GM23248 (cell line): ENCODE measurements around the gene CPNE2. TPM values are rescaled to one million over a fixed set of nuclear protein-coding genes. Genes with fewer than 3 reads are reported as not detected.

Experiments
- DNase-seq: peaks from one replicate; pipeline ENCODE4 v3.0.0-alpha.2; 2015
- H2AFZ ChIP-seq: fragments of 200-600 bp; sonication (generic); 2 replicates; pipeline ENCODE4 v1.6.1; 2016; ENCODE audit warnings: antibody characterized with exemption
- H3F3A ChIP-seq: fragments of 200-600 bp; sonication (generic); 2 replicates; pipeline ENCODE4 v1.6.1; 2016; ENCODE audit warnings: mild to moderate bottlenecking, antibody characterized with exemption, mixed run types; ENCODE audit not compliant: insufficient read depth
- H3K27ac ChIP-seq: fragments of 200-600 bp; sonication (generic); 2 replicates; pipeline ENCODE4 v1.5.1; 2016; ENCODE audit warnings: mild to moderate bottlenecking
- H3K27me3 ChIP-seq: fragments of 200-600 bp; sonication (generic); replicated peaks from 2 replicates; pipeline ENCODE4 v1.6.1; 2016; ENCODE audit warnings: mild to moderate bottlenecking; ENCODE audit not compliant: insufficient read depth
- H3K36me3 ChIP-seq: fragments of 200-600 bp; sonication (generic); 2 replicates; pipeline ENCODE4 v1.6.1; 2016; ENCODE audit warnings: low read depth, mild to moderate bottlenecking
- H3K4me1 ChIP-seq: fragments of 200-600 bp; sonication (generic); 2 replicates; pipeline ENCODE4 v1.6.1; 2016; ENCODE audit warnings: mild to moderate bottlenecking; ENCODE audit not compliant: insufficient read depth
- H3K4me2 ChIP-seq: fragments of 200-600 bp; sonication (generic); one replicate; pipeline ENCODE4 v1.6.1; 2016; ENCODE audit warnings: mild to moderate bottlenecking; ENCODE audit not compliant: unreplicated experiment
- H3K4me3 ChIP-seq: fragments of 200-600 bp; sonication (generic); 2 replicates; pipeline ENCODE4 v1.5.1; 2016; ENCODE audit warnings: mild to moderate bottlenecking
- H3K79me2 ChIP-seq: fragments of 200-600 bp; sonication (generic); 2 replicates; pipeline ENCODE4 v1.6.1; 2016; ENCODE audit warnings: mild to moderate bottlenecking; ENCODE audit not compliant: insufficient read depth
- H3K9ac ChIP-seq: fragments of 200-600 bp; sonication (generic); 2 replicates; pipeline ENCODE4 v1.6.1; 2016; ENCODE audit warnings: mild to moderate bottlenecking
- H3K9me2 ChIP-seq: fragments of 200-600 bp; sonication (generic); 2 replicates; pipeline ENCODE4 v1.6.1; 2016; ENCODE audit warnings: mixed run types, mild to moderate bottlenecking, moderate library complexity; ENCODE audit not compliant: insufficient read depth
- H3K9me3 ChIP-seq: fragments of 200-600 bp; sonication (generic); one replicate; pipeline ENCODE4 v1.6.1; 2017; ENCODE audit warnings: low read depth
- H4K20me1 ChIP-seq: fragments of 200-600 bp; sonication (generic); 2 replicates; pipeline ENCODE4 v1.6.0; 2016; ENCODE audit not compliant: insufficient read depth
- EZH2 ChIP-seq: fragments of 200-600 bp; sonication (generic); IDR thresholded peaks from 2 replicates; pipeline ENCODE4 v1.6.1; 2018; ENCODE audit warnings: antibody characterized with exemption, mild to moderate bottlenecking; ENCODE audit not compliant: insufficient read depth, poor library complexity, severe bottlenecking
- EZH2phosphoT487 ChIP-seq: fragments of 200-600 bp; sonication (generic); IDR thresholded peaks from 2 replicates; pipeline ENCODE4 v1.6.1; 2018; ENCODE audit warnings: antibody characterized with exemption, moderate library complexity, mild to moderate bottlenecking, low read depth; ENCODE audit not compliant: insufficient read depth
- WGBS, 2 experiments: methylation state at CpG; one replicate each; pipeline ENCODE4 v1.1.6; 2015 to 2017; ENCODE audit warnings: low lambda C conversion rate in 2 of 2, low coverage in 1 of 2; ENCODE audit errors: missing lambda C conversion rate in 2 of 2; 5-methylcytosine and 5-hydroxymethylcytosine counted together
- in situ Hi-C: fragments of 300-500 bp; cut with MboI; formaldehyde crosslinking; loops from 2 replicates; pipeline ENCODE4 v1.15.0; 2020
- polyA plus RNA-seq: library from polyadenylated mRNA; unstranded; fragments of >200 nt; fragmentation: Nextera tagmentation; extraction: Ambion mirVana; gene quantifications from 2 replicates; pipeline ENCODE4 v1.2.1, GENCODE V29; 2016
- total RNA-seq: library from RNA; depleted of rRNA; stranded (reverse); fragments of >200 nt; shearing (Covaris generic); gene quantifications from 2 replicates; pipeline ENCODE4 v1.2.3, GENCODE V29; 2014

Gene CPNE2
- total and polyA plus RNA-seq, 2 experiments from 2014 or later: 9.0 to 13.9 TPM

GRCh38 chr16:57084996-57085395, 7.4 kb upstream of the CPNE2 start:
- Histone ChIP-seq H3K9me3 (no peaks in the 10 kb centered on the region), H3K27ac (no peak overlapping the region), H4K20me1 (no peaks in the 10 kb centered on the region), H3K4me2 (no peak overlapping the region), H3K9me2 (no peaks in the 10 kb centered on the region), H3K79me2 (no peaks in the 10 kb centered on the region), H3K4me3 (no peak overlapping the region), H3K27me3 (no peaks in the 10 kb centered on the region), H3K9ac (no peak overlapping the region), H3K4me1 (no peaks in the 10 kb centered on the region), H2AFZ (no peak overlapping the region), H3K36me3 (no peaks in the 10 kb centered on the region), H3F3A (no peaks in the 10 kb centered on the region)
- no peak for DNase-seq
- TF ChIP-seq EZH2phosphoT487 (no peak), EZH2 (no peak)
- 79 to 81% methylated on average over 7 of the region's 7 CpGs for WGBS, 2 experiments
- in situ Hi-C loops: loop anchor here (5.0 kb wide), 1 partner anchor 77 kb away; no protein-coding TSS in a partner anchor

- no peaks in the 10 kb centered on the region for H3K4me1 ChIP-seq
- in situ Hi-C loops: loop anchor here (5.0 kb wide), 1 partner anchor 75 kb away; no protein-coding TSS in a partner anchor
- no peak overlapping the region for H3K27ac ChIP-seq
- H3K9me2 ChIP-seq: no peaks in the 10 kb centered on the region
- H3F3A ChIP-seq: peaks cover 7% of the 10 kb centered on the region; the same call in 1 of the 2 replicates
- WGBS, 2 experiments: 66 to 69% methylated on average over 2 of the region's 2 CpGs
- no peak overlapping the region for H3K4me2 ChIP-seq
- no peak overlapping the region for H3K9ac ChIP-seq
- no peak overlapping the region for H3K4me3 ChIP-seq
- DNase-seq: no peak
- H3K36me3 ChIP-seq: no peaks in the 10 kb centered on the region
- no peak overlapping the region for H2AFZ ChIP-seq
- no peaks in the 10 kb centered on the region for H3K27me3 ChIP-seq
- TF ChIP-seq EZH2phosphoT487 (no peak), EZH2 (no peak)
- H4K20me1 ChIP-seq: no peaks in the 10 kb centered on the region
- no peaks in the 10 kb centered on the region for H3K79me2 ChIP-seq
- H3K9me3 ChIP-seq: no peaks in the 10 kb centered on the region
These were observed 5.4 kb upstream of the CPNE2 start for GRCh38 chr16:57087003-57087402.

- no peaks in the 10 kb centered on the region for H3K4me1 ChIP-seq
- no peaks in the 10 kb centered on the region for H3K9me3 ChIP-seq
- 80 to 84% methylated on average over 8 of the region's 8 CpGs for WGBS, 2 experiments
- no peaks in the 10 kb centered on the region for H4K20me1 ChIP-seq
- H3K9me2 ChIP-seq: no peaks in the 10 kb centered on the region
- H3K4me3 ChIP-seq: no peak overlapping the region
- H3K79me2 ChIP-seq: no peaks in the 10 kb centered on the region
- no peak overlapping the region for H3K9ac ChIP-seq
- no peak overlapping the region for H2AFZ ChIP-seq
- no peak for TF ChIP-seq EZH2
- no peak for TF ChIP-seq EZH2phosphoT487
- H3K4me2 ChIP-seq: no peak overlapping the region
- H3K27me3 ChIP-seq: no peaks in the 10 kb centered on the region
- in situ Hi-C loops: loop anchor here (5.0 kb wide), 1 partner anchor 73 kb away; no protein-coding TSS in a partner anchor
- H3K36me3 ChIP-seq: no peaks in the 10 kb centered on the region
- DNase-seq: no peak
- H3K27ac ChIP-seq: no peak overlapping the region
- H3F3A ChIP-seq: peaks cover 7% of the 10 kb centered on the region; the same call in 1 of the 2 replicates
These were observed 3.0 kb upstream of the CPNE2 start for GRCh38 chr16:57089406-57089805.

- in situ Hi-C loops: no loop called here
- Histone ChIP-seq H3K9me3 (no peaks in the 10 kb centered on the region), H3K79me2 (no peaks in the 10 kb centered on the region), H3K4me3 (peak overlapping the region; percentile 77), H3K27me3 (no peaks in the 10 kb centered on the region), H3K9me2 (no peaks in the 10 kb centered on the region), H2AFZ (peak overlapping the region; percentile 89), H3K4me1 (no peaks in the 10 kb centered on the region), H3K36me3 (no peaks in the 10 kb centered on the region), H4K20me1 (no peaks in the 10 kb centered on the region), H3K4me2 (peak overlapping the region; percentile 76), H3K9ac (peak overlapping the region; percentile 67), H3F3A (peaks cover 7% of the 10 kb centered on the region; the same call in 1 of the 2 replicates), H3K27ac (no peak overlapping the region)
- DNase-seq: peak; percentile 70
- WGBS, 2 experiments: 13 to 15% methylated on average over 24 of the region's 24 CpGs
- TF ChIP-seq EZH2phosphoT487 (no peak), EZH2 (no peak)
These were observed 996 bp upstream of the CPNE2 start for GRCh38 chr16:57091200-57091974.
